Stimulated activated naive CD8-positive, alpha-beta T cell treated with anti-CD3 and anti-CD28 coated beads, Interleukin-15, Interleukin-2, amounts not matched to agents 100 U/mL and 50 U/mL, for 24 hours (primary cell): ENCODE results near the gene AKAP9.
"Not testable (repeated sequence)": the region's sequence is repeated elsewhere in the genome, so short reads cannot be mapped to it uniquely, and the experiment has no call there.

ENCODE experiments used
- ATAC-seq: fragments of 150-1000 bp; cut with Tn5 transposase; one replicate; pipeline ENCODE4 v1.10.0; 2021
- DNase-seq: peaks from one replicate; pipeline ENCODE4 v3.0.0; 2021

The AKAP9 gene

GRCh38 chr7:92013611-92014010, 72.9 kb downstream of the AKAP9 start:
- ATAC-seq (no peak), DNase-seq (no peak)

DNA sequence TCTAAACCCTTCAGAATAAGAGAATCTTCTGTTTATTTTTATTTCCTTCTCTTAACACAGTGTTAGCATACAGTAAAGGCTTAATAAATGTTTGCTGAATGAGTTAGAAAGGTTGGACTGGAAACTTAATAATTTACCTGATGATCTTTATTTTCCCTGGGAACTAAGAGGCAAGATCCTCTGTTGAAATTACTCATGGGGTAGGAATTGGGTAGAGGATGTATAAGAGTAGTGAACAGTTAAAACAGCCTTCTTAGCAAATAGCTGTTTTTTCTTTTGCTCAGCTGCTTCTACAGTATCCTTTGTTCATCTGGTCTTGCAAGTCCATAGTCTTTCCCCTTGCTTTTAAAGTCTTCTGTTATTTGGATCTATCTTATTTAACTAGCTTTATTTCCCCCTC, 80.0 kb downstream of the AKAP9 start:
- no peak for ATAC-seq
- DNase-seq: no peak

GRCh38 chr7:92025260-92025659, 84.6 kb downstream of the AKAP9 start:
- DNase-seq (no peak), ATAC-seq (no peak)

- not testable (repeated sequence) for ATAC-seq, DNase-seq
Observed at GRCh38 chr7:92026635-92027034, 86.0 kb downstream of the AKAP9 start.

- not testable (repeated sequence) for ATAC-seq
Observed at GRCh38 chr7:92027128-92027527, 86.5 kb downstream of the AKAP9 start.

GRCh38 chr7:92028226-92028625, 87.6 kb downstream of the AKAP9 start:
- no peak for ATAC-seq
- DNase-seq: no peak

More at GRCh38 chr7:92027128-92027527, 86.5 kb downstream of the AKAP9 start:
- not testable (repeated sequence) for DNase-seq

GRCh38 chr7:92028686-92029085, 88.0 kb downstream of the AKAP9 start:
- no peak for ATAC-seq
- DNase-seq: no peak

DNA sequence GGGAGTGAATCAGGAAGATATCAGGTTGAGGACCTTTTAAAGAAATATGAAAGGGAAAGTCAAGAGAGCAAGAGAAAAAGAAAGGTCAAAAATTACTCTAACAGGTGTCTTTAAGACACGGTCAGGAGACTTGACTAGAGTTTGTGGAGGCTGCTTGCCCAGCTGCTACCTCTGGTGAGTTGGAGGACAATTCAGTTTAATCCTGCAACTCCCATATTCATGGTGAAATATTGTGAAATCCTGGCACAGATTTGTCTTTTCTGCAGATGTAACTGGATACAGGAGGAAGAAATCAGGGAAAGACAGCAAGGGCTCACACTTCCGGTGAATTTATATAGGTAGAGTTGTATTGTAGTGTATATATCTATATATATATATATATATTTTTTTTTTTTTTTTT, 93.5 kb downstream of the AKAP9 start:
- ATAC-seq (no peak), DNase-seq (no peak)

DNA sequence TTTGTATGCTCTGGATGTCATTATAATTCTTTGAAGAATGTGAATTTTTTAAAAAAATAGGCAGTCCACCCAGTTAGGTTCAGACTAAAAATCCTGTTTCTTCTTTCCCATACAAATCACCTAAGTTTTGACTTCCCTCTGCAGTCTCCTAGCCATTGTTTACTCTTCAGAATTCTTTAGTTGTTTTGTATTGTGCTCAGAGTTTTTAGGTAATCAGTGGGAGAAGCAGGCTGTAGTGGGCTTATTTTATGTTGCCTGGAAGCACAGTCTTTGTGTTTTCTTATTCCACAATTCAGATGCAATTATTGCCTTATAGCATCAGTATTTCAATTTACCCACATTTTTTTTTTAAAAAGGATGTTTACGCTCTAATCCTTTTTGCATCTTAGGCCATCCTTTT, 94.9 kb downstream of the AKAP9 start:
- DNase-seq (no peak), ATAC-seq (no peak)

GRCh38 chr7:92039900-92040299, 99.2 kb downstream of the AKAP9 start:
- ATAC-seq (no peak), DNase-seq (no peak)

- no peak for ATAC-seq
Observed at GRCh38 chr7:92042056-92042737, 101.5 kb downstream of the AKAP9 start.

GRCh38 chr7:92043098-92043497, 102.4 kb downstream of the AKAP9 start:
- DNase-seq (no peak), ATAC-seq (no peak)

More at GRCh38 chr7:92042056-92042737, 101.5 kb downstream of the AKAP9 start:
- DNase-seq: no peak

DNA sequence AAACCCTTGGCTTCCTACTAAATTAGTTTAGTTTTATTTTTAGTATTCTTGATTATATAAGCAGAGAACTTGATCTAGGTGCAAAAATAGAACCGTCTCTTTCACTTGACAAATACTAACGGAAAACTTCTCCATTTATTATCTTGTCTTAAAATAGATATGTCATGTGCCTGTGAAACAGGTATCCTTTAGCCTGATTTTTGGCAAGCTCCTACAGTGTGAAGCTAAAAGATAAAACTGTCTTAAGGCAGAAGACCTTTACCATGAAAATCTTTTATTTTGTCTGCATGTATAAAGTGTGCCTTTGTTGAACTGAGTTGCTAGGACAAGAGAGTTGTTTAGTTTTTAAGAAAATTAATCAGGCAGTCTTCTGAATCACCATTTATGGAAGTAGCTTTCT, 103.0 kb downstream of the AKAP9 start:
- ATAC-seq: no peak
- DNase-seq: no peak

- ATAC-seq: no peak
- DNase-seq: no peak
Observed at GRCh38 chr7:92044148-92044547, 103.5 kb downstream of the AKAP9 start.

GRCh38 chr7:92044940-92045339, 104.3 kb downstream of the AKAP9 start:
- DNase-seq (no peak), ATAC-seq (no peak)

DNA sequence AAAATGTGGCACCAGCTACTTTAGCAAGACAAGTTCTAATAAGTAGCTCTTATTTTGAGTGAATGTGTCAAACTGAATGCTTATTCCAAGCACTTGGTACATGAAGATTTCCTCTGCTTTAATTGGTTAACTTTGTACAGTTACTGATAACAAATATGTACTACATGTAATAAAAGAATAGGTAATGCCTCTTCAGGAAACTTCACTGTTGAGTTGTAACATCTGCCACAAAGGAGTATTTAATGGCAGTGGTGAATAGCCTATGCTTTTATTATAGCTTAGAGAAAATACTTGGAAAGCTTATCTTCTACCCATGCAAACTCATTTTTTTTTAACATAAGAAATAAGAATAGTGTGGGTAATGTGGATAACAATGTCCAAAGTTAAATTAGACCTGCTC, 111.0 kb downstream of the AKAP9 start:
- ATAC-seq (no peak), DNase-seq (no peak)

GRCh38 chr7:92052159-92052558, 111.5 kb downstream of the AKAP9 start:
- no peak for ATAC-seq
- DNase-seq: no peak

DNA sequence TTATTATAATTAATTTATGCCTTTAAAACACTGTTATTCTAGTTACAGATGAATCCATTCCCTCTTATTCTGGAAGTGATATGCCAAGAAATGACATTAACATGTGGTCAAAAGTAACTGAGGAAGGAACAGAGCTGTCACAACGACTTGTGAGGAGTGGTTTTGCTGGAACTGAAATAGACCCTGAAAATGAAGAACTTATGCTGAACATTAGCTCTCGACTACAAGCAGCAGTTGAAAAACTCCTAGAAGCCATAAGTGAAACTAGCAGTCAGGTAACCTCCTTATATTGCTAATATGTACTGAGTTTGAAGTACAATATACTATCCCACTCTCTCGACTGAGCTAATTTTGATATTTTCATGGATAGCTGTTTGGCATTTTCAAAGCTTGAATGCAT, 112.0 kb downstream of the AKAP9 start:
- no peak for ATAC-seq
- no peak for DNase-seq

DNA sequence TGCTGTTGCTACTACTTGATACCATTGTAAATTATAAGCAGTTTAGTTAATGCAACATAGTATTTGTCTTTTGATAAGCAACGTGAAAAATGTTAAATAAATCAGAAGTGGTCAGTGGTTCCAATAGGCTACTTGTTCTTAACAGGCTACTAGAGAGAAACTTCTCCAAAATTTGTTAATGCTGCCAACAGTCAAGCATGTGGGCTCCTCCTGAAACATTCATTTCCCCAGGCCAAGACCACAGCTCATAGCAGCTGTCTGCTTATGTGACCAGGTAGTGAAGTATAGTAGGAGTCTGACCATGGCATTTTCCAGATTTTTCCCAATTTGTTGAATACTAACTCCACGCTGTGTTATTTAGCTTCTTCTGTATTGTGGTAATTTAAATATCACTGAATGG, 112.7 kb downstream of the AKAP9 start:
- DNase-seq (no peak), ATAC-seq (no peak)

DNA sequence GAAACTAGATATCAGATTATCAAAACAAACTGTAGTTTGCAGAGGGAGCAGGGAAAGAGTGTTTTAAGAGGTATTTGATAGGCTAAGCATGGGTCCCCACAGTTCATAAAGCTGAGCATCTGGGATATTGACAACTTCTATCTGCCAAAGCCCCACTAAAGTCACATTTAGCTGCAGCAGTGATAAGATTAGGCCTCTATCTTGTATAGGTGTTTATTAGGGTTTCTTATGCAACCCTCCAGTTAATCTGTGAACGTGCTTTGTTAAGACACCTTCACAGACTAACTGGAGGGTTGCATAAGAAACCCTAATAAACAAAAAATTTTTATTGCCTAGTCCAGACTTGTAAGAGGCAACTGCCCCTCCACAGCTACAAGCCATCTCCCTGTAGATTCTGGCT, 115.6 kb downstream of the AKAP9 start:
- ATAC-seq (no peak), DNase-seq (no peak)

DNA sequence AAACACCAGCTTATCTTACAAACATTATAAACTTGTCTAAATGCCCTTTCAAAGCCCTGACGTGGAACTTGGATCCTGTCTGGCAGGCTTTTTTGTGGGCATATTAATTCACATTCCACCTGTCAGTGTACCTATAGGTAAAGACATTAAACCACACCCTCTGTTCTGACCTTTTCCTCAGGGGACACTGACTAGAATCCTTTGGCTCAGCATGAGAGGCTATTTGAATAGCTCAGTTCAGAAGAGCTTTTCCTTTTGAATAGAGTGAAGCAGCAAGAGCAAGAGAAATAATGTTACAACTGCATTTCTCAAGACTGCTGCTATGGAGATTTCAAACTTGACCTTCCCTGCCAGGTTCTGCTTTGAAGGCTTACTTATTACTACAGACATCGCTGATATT, 116.7 kb downstream of the AKAP9 start:
- ATAC-seq (no peak), DNase-seq (no peak)

DNA sequence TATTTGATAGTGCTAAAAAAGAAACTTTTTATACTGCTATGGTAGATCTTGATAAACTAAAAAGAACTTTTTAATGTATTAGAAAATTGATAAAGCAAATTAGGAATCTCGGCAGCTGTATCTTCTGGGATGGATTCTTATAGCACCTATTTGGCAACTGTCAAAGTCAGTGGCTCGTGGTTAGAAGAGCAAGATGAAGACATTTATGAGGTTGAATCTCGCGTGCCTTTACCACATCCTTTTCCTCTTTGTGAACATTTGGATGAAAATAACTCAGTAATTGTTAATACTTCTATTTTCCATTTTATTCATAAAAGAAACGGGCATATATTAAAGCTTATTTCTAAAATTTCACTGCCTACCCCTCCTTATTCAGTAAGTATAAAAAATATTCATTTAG, 117.4 kb downstream of the AKAP9 start:
- DNase-seq (no peak), ATAC-seq (no peak)

DNA sequence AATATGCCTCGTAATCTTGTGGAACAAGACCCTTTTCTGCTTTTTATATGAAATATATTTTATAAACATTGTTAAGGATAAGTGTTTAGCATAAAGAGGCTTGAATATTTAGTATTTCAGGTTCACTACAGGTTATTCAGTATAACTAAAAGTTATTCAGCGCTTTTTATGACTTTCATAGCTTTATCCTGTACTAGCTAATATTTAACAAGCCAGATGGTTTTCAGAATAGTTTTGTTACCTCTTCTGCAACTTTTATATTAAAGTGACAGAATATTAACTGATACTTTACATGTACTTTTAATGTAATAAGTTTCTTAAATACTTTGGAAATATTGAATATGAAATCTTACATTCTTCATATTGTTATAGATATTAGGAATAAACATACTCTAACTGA, 118.2 kb downstream of the AKAP9 start:
- no peak for DNase-seq
- no peak for ATAC-seq

DNA sequence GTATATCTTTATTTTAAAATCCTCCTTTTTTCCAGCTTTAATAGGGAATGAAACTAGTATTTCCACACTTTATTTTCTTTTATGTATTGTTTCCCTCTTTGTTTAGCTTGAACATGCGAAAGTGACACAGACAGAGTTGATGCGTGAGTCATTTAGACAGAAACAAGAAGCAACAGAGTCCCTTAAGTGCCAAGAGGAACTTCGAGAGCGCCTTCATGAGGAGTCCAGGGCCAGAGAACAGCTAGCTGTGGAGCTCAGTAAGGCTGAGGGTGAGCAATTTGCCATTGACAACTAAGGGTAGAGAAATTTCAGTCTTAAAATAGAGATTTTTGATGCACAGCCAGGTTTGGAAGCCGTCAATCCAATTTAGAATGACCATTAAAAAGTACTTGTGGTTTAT, 120.5 kb downstream of the AKAP9 start:
- no peak for DNase-seq
- ATAC-seq: no peak
